HEK293 (cell line): ENCODE measurements around the gene SRPK3.

ENCODE experiments used
- CTCF ChIA-PET: fragments of 350-600 bp; formaldehyde crosslinking; extraction: SDS; loops from one replicate; lab custom pipeline; 2021; ENCODE audit warnings: antibody characterized with exemption; lab: Yijun Ruan, JAX
- POLR2A ChIA-PET: fragments of 300-600 bp; formaldehyde crosslinking; extraction: SDS; loops from one replicate; lab custom pipeline; 2020; ENCODE audit warnings: antibody characterized with exemption, inconsistent platforms; lab: Yijun Ruan, JAX
- H3K27ac ChIP-seq: fragments of 200-500 bp; sonication (Bioruptor generic); 2 replicates; pipeline ENCODE4 v1.5.1; 2014; ENCODE audit warnings: low read depth, low read length, control low read depth, inconsistent platforms; ENCODE audit errors: extremely low read depth
- H3K36me3 ChIP-seq, 2 experiments: fragments of 200-500 bp in 1 of 2; sonication (Bioruptor generic) in 1 of 2; 1 replicate in 1 of 2; 2 replicates in 1 of 2; pipeline ENCODE4 v1.5.1; 2014 to 2017; ENCODE audit warnings: inconsistent platforms in 2 of 2, low read length in 2 of 2; ENCODE audit not compliant: control insufficient read depth in 2 of 2, insufficient read depth in 1 of 2
- H3K4me1 ChIP-seq: fragments of 200-500 bp; sonication (Bioruptor generic); 2 replicates; pipeline ENCODE4 v1.5.1; 2014; ENCODE audit warnings: mild to moderate bottlenecking, low read length, inconsistent platforms; ENCODE audit not compliant: control insufficient read depth, insufficient read depth
- H3K4me3 ChIP-seq: 2 replicates; pipeline ENCODE4 v1.5.1; 2011; ENCODE audit warnings: low read depth, mild to moderate bottlenecking, control low read depth, low read length, moderate library complexity
- H3K9me3 ChIP-seq: fragments of 200-500 bp; sonication (Bioruptor generic); 2 replicates; pipeline ENCODE4 v1.5.1; 2014; ENCODE audit warnings: low read depth, low read length, inconsistent platforms; ENCODE audit not compliant: control insufficient read depth, insufficient read depth
- KLF16 ChIP-seq: fragments of 450-650 bp; formaldehyde crosslinking; IDR thresholded peaks from 2 replicates; pipeline ENCODE4 v1.5.1; 2017; ENCODE audit warnings: missing biosample characterization, missing genetic modification characterization
- SETDB1 ChIP-seq: IDR thresholded peaks from one replicate; pipeline ENCODE4 v1.6.1; 2017; ENCODE audit warnings: mild to moderate bottlenecking, low read length, moderate library complexity, mixed read lengths; ENCODE audit not compliant: insufficient read length
- YY1 ChIP-seq: fragments of 450-650 bp; formaldehyde crosslinking; IDR thresholded peaks from 2 replicates; pipeline ENCODE4 v1.5.1; 2018; ENCODE audit warnings: missing biosample characterization, missing genetic modification characterization
- ZNF10 ChIP-seq: fragments of 450-650 bp; formaldehyde crosslinking; IDR thresholded peaks from 2 replicates; pipeline ENCODE4 v1.5.1; 2017; ENCODE audit warnings: missing biosample characterization, missing genetic modification characterization
- ZNF132 ChIP-seq: fragments of 450-650 bp; formaldehyde crosslinking; IDR thresholded peaks from 2 replicates; pipeline ENCODE4 v1.5.1; 2017; ENCODE audit warnings: missing biosample characterization, missing genetic modification characterization, borderline replicate concordance
- ZNF169 ChIP-seq: fragments of 450-650 bp; formaldehyde crosslinking; IDR thresholded peaks from 2 replicates; pipeline ENCODE4 v1.5.1; 2016; ENCODE audit warnings: missing biosample characterization, missing genetic modification characterization
- ZNF23 ChIP-seq: fragments of 450-650 bp; formaldehyde crosslinking; IDR thresholded peaks from 2 replicates; pipeline ENCODE4 v1.5.1; 2016; ENCODE audit warnings: missing biosample characterization, missing genetic modification characterization, borderline replicate concordance
- ZNF292 ChIP-seq: fragments of 450-650 bp; formaldehyde crosslinking; IDR thresholded peaks from 2 replicates; pipeline ENCODE4 v1.5.1; 2016; ENCODE audit warnings: low read depth, missing biosample characterization, missing genetic modification characterization, borderline replicate concordance
- ZNF311 ChIP-seq: fragments of 450-650 bp; formaldehyde crosslinking; IDR thresholded peaks from 2 replicates; pipeline ENCODE4 v1.5.1; 2017; ENCODE audit warnings: missing biosample characterization, missing genetic modification characterization, borderline replicate concordance
- ZNF354C ChIP-seq: fragments of 450-650 bp; formaldehyde crosslinking; IDR thresholded peaks from 2 replicates; pipeline ENCODE4 v1.5.1; 2016; ENCODE audit warnings: missing biosample characterization, missing genetic modification characterization, low read depth, borderline replicate concordance
- ZNF366 ChIP-seq: fragments of 450-650 bp; formaldehyde crosslinking; conservative IDR thresholded peaks from 2 replicates; pipeline ENCODE4 v1.5.1; 2016; ENCODE audit warnings: missing biosample characterization, missing genetic modification characterization
- ZNF514 ChIP-seq: fragments of 450-650 bp; formaldehyde crosslinking; IDR thresholded peaks from 2 replicates; pipeline ENCODE4 v1.5.1; 2016; ENCODE audit warnings: missing biosample characterization, missing genetic modification characterization
- ZNF530 ChIP-seq: fragments of 450-650 bp; formaldehyde crosslinking; IDR thresholded peaks from 2 replicates; pipeline ENCODE4 v1.5.1; 2016; ENCODE audit warnings: low read depth, missing biosample characterization, missing genetic modification characterization
- ZNF555 ChIP-seq: fragments of 450-650 bp; formaldehyde crosslinking; conservative IDR thresholded peaks from 2 replicates; pipeline ENCODE4 v1.5.1; 2017; ENCODE audit warnings: missing biosample characterization, mild to moderate bottlenecking, missing genetic modification characterization, inconsistent platforms
- ZNF561 ChIP-seq: fragments of 450-650 bp; IDR thresholded peaks from 2 replicates; pipeline ENCODE4 v1.5.1; 2018; ENCODE audit warnings: missing biosample characterization, missing genetic modification characterization, borderline replicate concordance
- ZNF571 ChIP-seq: fragments of 450-650 bp; formaldehyde crosslinking; IDR thresholded peaks from 2 replicates; pipeline ENCODE4 v1.5.0; 2017; ENCODE audit warnings: missing biosample characterization, missing genetic modification characterization
- ZNF610 ChIP-seq: fragments of 450-650 bp; formaldehyde crosslinking; IDR thresholded peaks from 2 replicates; pipeline ENCODE4 v1.5.1; 2016; ENCODE audit warnings: missing biosample characterization, missing genetic modification characterization, borderline replicate concordance
- ZNF621 ChIP-seq: fragments of 450-650 bp; formaldehyde crosslinking; IDR thresholded peaks from 2 replicates; pipeline ENCODE4 v1.5.1; 2017; ENCODE audit warnings: missing biosample characterization, missing genetic modification characterization
- ZNF660 ChIP-seq: fragments of 450-650 bp; IDR thresholded peaks from 2 replicates; pipeline ENCODE4 v1.5.1; 2018; ENCODE audit warnings: missing biosample characterization, mild to moderate bottlenecking, missing genetic modification characterization
- ZNF677 ChIP-seq: fragments of 450-650 bp; IDR thresholded peaks from 2 replicates; pipeline ENCODE4 v1.5.0; 2018; ENCODE audit warnings: missing biosample characterization, mild to moderate bottlenecking, missing genetic modification characterization, moderate library complexity
- ZNF707 ChIP-seq: fragments of 450-650 bp; formaldehyde crosslinking; IDR thresholded peaks from 2 replicates; pipeline ENCODE4 v1.5.1; 2016; ENCODE audit warnings: missing biosample characterization, missing genetic modification characterization
- ZNF792 ChIP-seq: fragments of 450-650 bp; formaldehyde crosslinking; IDR thresholded peaks from 2 replicates; pipeline ENCODE4 v1.5.1; 2016; ENCODE audit warnings: missing biosample characterization, missing genetic modification characterization
- ZSCAN30 ChIP-seq: fragments of 450-650 bp; IDR thresholded peaks from 2 replicates; pipeline ENCODE4 v1.5.1; 2018; ENCODE audit warnings: missing biosample characterization, mild to moderate bottlenecking, missing genetic modification characterization, moderate library complexity

Gene SRPK3

DNA sequence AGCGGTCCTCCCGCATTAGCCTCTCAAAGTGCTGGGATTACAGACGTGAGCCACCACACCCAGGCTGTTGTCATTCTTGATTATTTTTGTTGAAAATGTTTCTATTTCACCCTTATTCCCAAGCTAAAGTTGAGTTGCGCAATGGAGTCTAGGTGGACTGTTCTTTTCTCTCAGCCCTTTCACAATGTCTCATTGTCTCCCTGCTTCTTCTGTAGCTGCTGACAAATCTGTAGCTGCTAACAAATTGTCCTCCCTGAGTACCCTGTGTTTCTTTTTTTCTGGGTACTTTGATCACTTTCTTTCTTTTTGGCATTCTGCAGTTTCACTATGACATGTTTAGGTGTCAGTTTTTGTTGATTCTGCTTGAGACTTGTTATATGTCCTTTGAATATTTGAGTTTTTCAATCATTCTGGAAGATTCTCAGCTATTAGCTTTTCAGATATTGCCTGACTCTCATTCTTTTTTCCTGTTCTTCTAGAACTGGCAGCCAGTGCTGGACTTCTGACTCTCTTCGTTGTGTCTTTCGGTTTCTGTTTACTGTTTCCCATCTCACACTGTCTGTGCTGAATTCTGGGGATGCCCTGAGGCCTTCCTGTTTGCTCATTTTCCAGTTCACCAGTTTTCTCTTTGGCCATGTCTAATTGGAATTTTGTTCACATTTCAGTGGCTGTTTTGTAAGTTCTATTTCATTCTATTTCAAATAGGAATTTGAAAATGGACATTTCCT, 49.6 kb upstream of the SRPK3 start:
- H3K4me3 ChIP-seq: no peak overlapping the region
- ChIA-PET CTCF (interaction anchor here (0.6 to 0.8 kb wide), 2 partner anchors 20 to 764 kb away, joined by 4 to 6 read pairs; no protein-coding TSS in a partner anchor), POLR2A (no interaction called here)
- no peak overlapping the region for H3K27ac ChIP-seq
- H3K4me1 ChIP-seq: no peaks in the 10 kb centered on the region
- H3K9me3 ChIP-seq: no peaks in the 10 kb centered on the region
- peaks cover 0 to 22% of the 10 kb centered on the region in 2 experiments; a peak in 1 of 3 replicates for H3K36me3 ChIP-seq
- TF ChIP-seq ZNF677: peak; percentile 56; the same call in 1 of the 2 replicates
- TF ChIP-seq SETDB1: peak; percentile 49
- no peak for TF ChIP-seq ZNF132 (tag by site-specific recombination)

DNA sequence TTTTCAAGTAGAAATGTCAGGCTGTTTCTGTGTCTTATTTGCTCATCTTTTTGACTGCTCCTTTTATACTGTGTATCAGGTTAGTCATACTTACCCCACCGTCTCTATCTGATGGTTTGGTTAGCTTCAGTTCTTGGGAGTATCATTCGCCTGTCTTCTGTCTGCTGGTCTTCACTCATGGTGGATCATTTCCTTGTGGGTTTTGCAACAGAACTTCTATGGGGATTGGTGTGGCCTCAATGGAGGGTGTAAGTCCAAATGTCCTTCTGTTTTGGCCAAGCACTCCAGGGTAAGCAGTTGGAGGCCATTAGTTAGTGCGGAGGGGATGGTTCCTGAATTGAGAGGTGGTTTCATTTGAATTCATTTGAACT, 49.0 kb upstream of the SRPK3 start:
- H3K9me3 ChIP-seq: no peaks in the 10 kb centered on the region

DNA sequence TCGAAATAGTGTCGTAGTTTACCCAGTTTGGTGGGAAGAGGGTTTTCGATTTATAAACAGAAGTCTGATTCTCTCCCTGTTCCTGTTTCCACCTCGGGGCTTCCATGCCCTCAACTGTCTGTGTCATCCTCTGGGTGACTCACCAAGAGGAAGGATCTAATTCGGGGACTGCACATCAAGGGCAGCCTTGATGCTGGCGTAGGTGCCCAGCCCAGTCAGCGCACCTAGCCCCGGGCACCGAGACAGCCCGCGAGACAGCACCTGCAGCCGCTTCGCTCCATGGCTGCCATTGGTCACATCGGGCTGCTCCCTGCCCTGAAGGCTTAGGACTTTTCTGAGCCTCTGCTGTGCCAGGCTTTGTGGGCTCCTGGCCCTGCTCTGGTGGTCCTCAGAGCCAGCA, 48.4 kb upstream of the SRPK3 start:
- TF ChIP-seq ZNF514 (tag by site-specific recombination) (no peak), ZNF792 (tag by site-specific recombination) (no peak), ZNF707 (tag by site-specific recombination) (no peak), ZNF366 (no peak), ZNF354C (tag by site-specific recombination) (no peak), ZNF311 (tag by site-specific recombination) (no peak), ZNF23 (tag by site-specific recombination) (no peak)
- CTCF ChIA-PET: interaction anchor here (1.2 kb wide), 1 partner anchor 24 kb away, joined by 5 read pairs; no protein-coding TSS in a partner anchor
- no peak overlapping the region for H3K4me3 ChIP-seq
- H3K36me3 ChIP-seq: peaks cover 0 to 33% of the 10 kb centered on the region in 2 experiments; a peak in 1 of 3 replicates
- POLR2A ChIA-PET: no interaction called here
- H3K9me3 ChIP-seq: no peaks in the 10 kb centered on the region
- no peak overlapping the region for H3K27ac ChIP-seq
- no peaks in the 10 kb centered on the region for H3K4me1 ChIP-seq

More for the DNA sequence above, 49.0 kb upstream of the SRPK3 start:
- TF ChIP-seq ZNF621: no peak
- no peak for TF ChIP-seq KLF16 (tag by site-specific recombination)
- no peak for TF ChIP-seq ZNF292 (tag by site-specific recombination)
- no peak for TF ChIP-seq ZNF610 (tag by site-specific recombination)
- no peak for TF ChIP-seq ZNF571 (tag by site-specific recombination)
- TF ChIP-seq ZNF555 (tag by site-specific recombination): no peak
- TF ChIP-seq ZNF169 (tag by site-specific recombination): no peak
- TF ChIP-seq ZNF10 (tag by site-specific recombination): no peak
- no peak for TF ChIP-seq ZNF561 (tag by site-specific recombination)
- no peak for TF ChIP-seq YY1 (tag by site-specific recombination)
- TF ChIP-seq ZNF530: no peak
- TF ChIP-seq ZSCAN30 (tag by site-specific recombination): no peak
- TF ChIP-seq ZNF660 (tag by site-specific recombination): no peak
- ChIA-PET POLR2A (no interaction called here), CTCF (interaction anchor here (0.8 kb wide), 1 partner anchor 763 kb away, joined by 4 read pairs; no protein-coding TSS in a partner anchor)
- H3K4me3 ChIP-seq: no peak overlapping the region
- H3K36me3 ChIP-seq: peaks cover 0 to 28% of the 10 kb centered on the region in 2 experiments; a peak in 1 of 3 replicates
- no peak overlapping the region for H3K27ac ChIP-seq
- H3K4me1 ChIP-seq: no peaks in the 10 kb centered on the region
